HG03280 (cell line): ENCODE results near the gene STAB1.

ENCODE experiments used
- ATAC-seq: cut with Tn5 transposase; IDR thresholded peaks from one replicate; pipeline ENCODE4 v1.9.1; 2021; ENCODE audit warnings: mild to moderate bottlenecking, moderate library complexity; ENCODE audit not compliant: unreplicated experiment

Gene STAB1

DNA sequence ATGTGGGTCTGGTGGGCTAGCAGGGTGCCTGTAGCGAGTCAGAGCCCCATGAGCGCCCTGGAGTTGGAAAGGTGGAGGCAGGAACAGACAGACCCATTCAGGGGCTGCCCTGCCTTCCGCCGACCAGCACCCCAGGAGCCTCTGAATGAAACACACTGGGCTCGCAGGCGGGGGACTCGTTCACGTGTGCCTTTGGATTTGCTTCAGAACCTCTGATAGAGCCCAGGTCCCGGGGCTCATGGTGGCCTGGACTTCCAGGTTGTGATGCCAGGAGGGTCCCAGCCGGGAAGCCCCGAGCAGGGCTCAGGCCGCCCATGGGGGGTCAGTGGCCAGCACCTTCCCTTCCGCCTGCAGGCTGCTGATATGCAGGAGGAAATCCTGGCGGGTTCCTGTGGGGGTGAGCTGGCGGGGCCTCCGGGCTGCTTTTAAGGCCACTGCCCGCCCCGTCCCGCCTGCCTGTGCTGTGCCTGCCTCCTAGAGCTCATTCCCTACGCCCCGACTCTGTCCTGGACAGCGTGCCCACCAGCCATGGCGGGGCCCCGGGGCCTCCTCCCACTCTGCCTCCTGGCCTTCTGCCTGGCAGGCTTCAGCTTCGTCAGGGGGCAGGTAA is at the start of gene STAB1:
TSS of gene STAB1 (plus strand) at position 453 of the 610 bp plus-strand sequence. CDS start at position 529, 76 bp downstream.
- no peak for ATAC-seq

DNA sequence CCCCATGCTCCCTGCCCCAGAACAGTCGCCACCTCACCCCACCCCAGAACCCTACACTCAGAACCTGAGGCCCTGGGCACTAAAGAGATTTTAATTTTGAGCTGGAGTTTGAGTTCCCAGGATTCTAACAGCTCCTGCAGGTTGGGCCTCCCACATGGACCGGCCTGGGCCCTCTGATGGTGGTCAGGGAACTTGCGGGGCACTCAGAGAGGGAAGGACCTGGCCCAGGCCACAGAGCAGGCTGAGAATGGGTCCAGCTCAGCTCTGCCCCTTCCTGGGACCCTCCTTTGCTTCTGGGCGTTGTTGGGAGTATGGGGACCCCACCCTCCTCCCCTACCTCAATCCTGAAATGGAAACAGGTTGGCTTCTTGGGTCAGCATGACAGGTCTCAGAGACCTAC is 49.1 kb upstream of the STAB1 start:
- no peak for ATAC-seq

DNA sequence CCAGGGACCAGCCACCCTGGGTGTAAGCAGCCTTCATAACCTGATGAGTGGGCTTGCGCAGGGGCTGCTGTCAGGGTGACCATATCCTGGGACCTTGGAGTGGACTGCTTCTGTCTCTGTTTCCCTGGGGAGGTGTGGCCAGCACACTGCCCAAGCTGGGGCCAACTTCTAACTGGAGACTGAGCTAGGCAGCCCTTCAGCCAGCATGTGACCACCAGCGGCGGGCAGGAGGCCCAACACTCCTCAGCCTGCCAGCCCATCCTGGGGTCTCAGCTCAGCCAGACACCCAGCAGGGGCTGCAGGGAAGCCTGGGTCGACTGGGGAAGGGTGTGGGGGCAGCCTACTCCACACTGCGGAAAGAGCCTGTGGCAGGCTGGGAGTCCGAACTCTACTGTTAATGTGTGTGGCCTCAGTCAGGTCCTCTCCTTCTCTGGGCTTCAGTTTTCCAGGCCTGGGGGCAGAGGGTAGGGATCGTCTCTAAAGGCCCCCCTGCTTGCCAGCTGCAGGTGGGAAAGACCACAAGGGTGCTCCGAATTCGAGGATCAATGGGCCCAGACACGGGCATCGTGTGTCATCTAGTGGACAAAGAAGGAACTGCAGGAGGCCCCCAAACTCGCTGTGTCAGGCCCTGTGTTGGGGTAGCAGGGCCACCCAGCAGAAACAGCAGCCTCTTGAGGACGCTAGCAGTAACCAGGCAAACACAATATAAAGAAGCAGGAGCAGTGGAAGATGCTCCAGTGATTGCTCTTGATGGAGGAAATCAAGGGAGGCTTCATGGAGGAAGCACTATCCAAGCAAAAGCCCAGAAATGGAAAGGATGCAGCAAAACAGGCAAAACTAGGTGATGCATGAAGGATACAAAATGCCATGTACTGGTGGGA is 48.3 kb upstream of the STAB1 start:
- ATAC-seq = peak; percentile 48

- no peak for ATAC-seq
Observed at GRCh38 chr3:52447512-52448355, 47.4 kb upstream of the STAB1 start.

DNA sequence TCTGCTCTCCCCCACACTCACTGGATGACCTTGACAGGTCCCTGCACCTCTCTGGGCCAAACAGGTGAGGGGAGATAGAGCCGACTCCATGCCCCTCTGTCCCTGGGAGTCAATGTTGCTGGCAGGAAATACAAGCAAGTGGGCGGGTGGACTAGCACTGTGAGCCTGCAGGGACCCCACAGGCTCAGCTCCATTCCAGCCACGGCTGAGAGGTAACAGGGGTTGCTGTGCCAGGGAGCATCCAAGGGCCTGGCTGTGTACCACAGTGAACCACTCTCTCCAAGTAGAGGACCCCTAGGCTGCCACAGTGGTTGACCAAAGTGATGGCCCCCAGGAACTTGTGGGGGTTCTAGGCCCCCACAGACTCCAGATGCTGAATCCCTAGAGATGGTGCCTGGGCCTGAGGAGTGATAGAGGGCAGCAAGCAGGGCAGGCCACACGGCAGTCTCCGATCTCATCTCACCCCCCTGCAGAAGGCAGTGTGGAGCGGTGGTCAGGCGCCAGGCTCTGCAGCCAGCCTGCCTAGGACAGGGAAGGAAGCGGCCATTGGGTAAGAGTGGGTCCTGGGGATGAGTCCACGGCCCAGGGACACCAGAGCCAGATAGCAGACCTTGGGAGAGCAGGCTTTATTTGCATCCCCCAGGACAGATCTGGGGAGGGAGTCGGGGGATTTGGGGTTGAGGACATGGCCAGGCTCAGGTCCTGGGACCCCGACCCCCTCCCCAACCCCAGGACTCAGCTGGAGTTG is 44.5 kb upstream of the STAB1 start:
- ATAC-seq = no peak

DNA sequence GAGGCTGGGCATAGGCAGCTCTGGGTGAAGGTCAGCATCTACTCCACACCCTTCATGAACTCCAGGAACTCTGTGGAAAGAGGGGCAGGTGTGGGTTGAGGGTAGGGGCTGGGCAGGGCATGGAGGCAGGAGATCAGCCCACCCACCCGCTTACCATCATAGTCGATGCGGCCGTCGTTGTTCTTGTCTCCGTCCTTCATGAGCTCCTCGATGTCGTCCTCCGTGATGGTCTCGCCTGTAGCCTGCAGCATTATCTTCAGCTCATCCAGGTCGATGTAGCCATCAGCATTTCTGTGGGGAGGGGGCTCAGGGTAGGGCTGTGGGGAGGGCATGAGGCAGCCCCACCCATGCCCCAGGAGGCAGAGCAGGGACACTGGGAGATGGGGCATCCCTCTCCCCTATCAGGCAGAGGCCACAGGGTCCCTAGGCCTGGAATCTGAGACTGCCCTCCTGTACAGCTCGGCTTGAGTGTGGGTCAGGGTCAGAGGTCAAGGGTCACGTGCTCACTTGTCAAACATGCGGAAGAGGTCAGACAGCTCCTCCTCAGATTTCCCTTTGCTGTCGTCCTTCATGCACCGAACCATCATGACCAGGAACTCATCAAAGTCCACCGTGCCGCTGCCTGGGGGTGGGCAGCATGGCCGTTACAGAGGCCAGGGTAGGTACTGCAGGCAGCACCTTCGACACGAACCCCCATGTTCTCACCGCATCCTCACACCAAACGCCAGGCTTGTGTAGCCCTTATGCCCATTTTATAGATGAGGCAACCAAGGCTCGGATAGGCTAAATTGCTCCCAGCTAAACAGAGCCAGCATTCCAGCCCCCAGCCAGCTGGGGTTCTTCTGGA is 43.7 kb upstream of the STAB1 start:
- ATAC-seq = no peak

GRCh38 chr3:52452126-52452525 is 43.0 kb upstream of the STAB1 start:
- ATAC-seq = no peak

GRCh38 chr3:52452570-52453221 is 42.4 kb upstream of the STAB1 start:
- ATAC-seq = no peak

DNA sequence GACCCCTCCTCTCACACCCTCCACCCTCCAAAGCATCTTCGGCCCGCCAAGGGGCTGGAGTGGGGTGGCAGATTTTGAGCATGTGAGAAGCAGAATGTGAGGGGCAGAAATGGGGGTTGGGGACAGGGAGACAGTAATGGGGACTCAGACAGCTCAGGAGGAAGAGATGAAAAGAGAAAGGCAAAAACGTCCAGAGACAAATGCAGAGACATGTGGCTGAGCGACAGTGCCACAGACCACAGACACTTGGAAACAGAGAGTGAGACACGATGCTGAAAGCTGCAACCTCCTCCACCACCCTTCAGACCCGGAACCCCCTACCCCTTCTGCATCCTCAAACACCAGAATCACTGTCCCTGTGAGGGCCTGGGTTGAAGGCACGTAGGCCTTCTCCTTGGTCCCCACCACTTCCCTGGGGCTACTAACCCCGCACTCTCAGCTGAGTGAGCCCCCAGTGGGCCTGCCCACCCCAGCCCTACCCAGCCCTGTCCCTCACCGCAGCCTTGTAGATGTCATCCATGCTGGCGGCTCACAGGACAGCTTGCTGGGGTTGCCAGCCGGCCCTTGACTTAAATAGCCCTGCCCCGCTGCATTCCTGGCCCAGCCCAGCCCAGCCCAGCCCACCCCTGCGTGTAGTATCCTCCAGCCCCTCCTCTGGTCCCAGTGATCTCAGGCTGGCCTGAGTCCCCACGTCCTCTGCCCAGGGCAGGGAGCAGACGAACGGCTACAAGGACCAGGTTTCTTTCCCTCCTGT is 41.5 kb upstream of the STAB1 start, which contains the start of gene TNNC1:
TSS of gene TNNC1 (minus strand) at position 546 of the 754 bp plus-strand sequence. CDS start at position 520, 26 bp downstream.
- no peak for ATAC-seq

DNA sequence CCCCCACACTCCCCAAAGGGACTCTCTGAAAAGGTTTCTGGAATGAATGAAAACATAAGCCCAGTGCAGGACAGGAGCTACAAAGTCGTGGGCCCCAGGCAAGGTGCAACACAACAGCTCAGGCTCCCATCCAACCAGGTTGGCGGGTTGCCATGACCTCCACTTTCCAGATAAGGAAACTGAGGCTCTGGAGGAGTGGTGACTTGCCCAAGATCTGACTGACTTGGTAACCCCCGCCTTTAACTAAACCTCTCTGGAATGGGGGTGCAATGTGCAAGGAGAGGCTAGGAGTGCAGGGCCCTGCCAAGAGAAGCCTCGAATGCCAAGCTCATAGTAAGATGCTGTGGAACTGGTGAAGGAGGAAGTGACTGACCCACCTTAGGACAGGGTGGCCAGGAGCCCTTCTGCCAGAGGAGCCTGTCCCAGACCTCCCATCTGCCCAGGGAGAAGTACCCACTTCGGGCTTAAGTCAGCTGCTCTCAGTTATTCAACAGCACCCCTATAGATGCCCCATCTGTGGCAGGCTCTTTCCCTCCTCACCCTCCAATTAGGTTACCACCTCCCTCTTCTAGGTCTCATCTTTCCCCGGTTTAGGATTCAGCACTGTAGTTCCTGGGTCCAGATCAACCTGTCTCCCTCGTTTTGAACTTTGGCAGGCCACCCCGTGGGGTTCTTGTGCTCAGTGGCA is 40.7 kb upstream of the STAB1 start:
- ATAC-seq = no peak

DNA sequence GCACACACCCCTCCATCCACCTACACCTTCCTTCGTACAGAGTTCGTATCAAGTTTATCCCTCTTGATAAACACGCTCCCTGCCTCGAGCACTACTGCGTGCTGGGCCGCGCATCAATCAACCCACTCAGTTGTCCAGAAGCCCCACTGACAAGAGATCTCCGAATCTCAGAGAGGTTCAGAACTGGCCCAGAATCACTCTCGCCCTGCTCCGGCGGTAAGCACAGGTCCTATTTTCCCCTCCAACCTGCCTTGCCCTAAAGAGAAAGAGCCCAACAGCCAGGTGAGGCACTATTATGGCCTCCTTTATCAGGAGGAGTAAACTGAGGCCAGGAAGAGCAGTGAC is 40.2 kb upstream of the STAB1 start:
- no peak for ATAC-seq

DNA sequence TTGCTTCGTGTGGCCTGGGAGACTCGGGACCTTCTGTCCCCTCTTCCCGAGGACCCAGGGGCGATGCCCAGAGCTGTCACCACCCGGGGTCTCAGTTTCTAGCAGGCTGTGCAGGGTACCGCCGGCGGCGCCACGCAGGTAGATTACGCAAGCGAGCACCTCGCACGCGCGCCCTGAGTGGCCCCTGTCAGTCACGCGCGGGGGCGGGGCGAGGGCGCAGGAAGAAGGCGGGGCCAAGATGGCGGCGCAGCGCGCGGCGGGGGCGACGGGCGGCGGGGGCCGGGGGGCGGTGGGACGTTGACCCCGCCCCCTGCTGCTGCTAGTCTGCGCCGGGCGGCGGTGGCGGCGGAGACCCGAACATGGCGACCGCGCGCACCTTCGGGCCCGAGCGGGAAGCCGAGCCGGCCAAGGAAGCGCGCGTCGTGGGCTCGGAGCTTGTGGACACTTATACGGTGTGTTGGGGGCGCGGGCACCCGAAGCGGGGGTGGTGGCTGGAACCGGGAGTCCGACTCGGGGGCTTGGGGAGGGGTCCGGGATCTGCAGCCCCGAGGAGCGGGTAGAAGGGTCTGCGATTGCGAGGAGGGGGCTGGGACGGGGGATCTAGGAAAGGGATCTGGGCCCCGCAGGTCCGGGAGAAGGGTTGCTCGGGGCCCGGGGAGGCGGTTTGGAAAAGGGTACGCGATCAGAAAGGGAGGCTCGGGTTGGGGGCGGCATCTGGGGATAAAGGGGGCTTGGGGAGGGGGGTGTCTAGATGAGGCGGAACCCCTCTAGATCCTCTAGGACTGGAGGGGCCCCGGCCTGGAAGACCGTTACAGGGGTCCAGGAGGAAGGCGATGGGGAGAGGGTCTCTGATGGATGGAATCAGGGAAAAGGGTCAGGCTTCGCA is 39.6 kb upstream of the STAB1 start, which contains the start of gene NISCH:
TSS of gene NISCH (plus strand) at position 322 of the 886 bp plus-strand sequence. CDS start at position 360, 38 bp downstream.
- peak; percentile 90 for ATAC-seq

- no peak for ATAC-seq
Observed at GRCh38 chr3:52456169-52456799, 38.9 kb upstream of the STAB1 start.

DNA sequence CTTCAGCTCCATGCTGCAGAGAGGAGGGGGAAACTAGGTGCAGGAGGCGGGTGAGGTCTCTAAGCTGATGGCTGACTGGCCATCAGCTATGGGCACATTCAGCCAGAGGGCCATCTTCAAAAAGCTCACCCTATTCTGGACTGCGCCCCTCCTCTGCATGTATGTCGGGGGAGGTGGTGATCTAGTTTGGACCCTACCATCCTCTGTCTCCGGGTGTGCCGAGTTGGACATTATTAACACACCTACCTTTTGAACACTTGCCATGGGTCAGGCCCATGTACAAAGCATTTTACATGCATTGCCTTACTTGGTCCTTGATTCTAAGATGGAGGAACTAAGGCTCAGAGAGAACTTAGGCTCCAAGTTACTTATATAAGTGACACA is 38.3 kb upstream of the STAB1 start:
- ATAC-seq = no peak

- ATAC-seq = no peak
Observed at GRCh38 chr3:52458031-52458760, 36.9 kb upstream of the STAB1 start.
